Ishikawa (cell line): Measurements from ENCODE around the gene GMDS.

Experiments used
- CEBPB ChIP-seq: IDR thresholded peaks from 2 replicates; pipeline ENCODE4 v1.6.1; 2012
- CREB1 ChIP-seq: IDR thresholded peaks from 2 replicates; pipeline ENCODE4 v1.6.1; 2012; ENCODE audit warnings: low read depth
- EP300 ChIP-seq: IDR thresholded peaks from 2 replicates; pipeline ENCODE4 v1.6.1; 2012; ENCODE audit warnings: borderline replicate concordance
- FOXM1 ChIP-seq: IDR thresholded peaks from 2 replicates; pipeline ENCODE4 v1.6.1; 2012; ENCODE audit warnings: low read depth, borderline replicate concordance
- MAX ChIP-seq: IDR thresholded peaks from 2 replicates; pipeline ENCODE4 v1.6.1; 2012
- NFIC ChIP-seq: IDR thresholded peaks from 2 replicates; pipeline ENCODE4 v1.6.1; 2012
- RAD21 ChIP-seq: IDR thresholded peaks from 2 replicates; pipeline ENCODE4 v1.6.1; 2012; ENCODE audit warnings: low read depth
- REST ChIP-seq: IDR thresholded peaks from 2 replicates; pipeline ENCODE4 v1.6.1; 2012; ENCODE audit warnings: low read depth, mild to moderate bottlenecking
- TAF1 ChIP-seq: IDR thresholded peaks from 2 replicates; pipeline ENCODE4 v1.6.1; 2012; ENCODE audit warnings: low read depth, mild to moderate bottlenecking
- TCF12 ChIP-seq: IDR thresholded peaks from 2 replicates; pipeline ENCODE4 v1.6.1; 2012; ENCODE audit warnings: low read depth
- USF1 ChIP-seq: IDR thresholded peaks from 2 replicates; pipeline ENCODE4 v1.6.1; 2012
- YY1 ChIP-seq: IDR thresholded peaks from 2 replicates; pipeline ENCODE4 v1.6.1; 2012; ENCODE audit warnings: low read depth
- ZBTB7A ChIP-seq: IDR thresholded peaks from 2 replicates; pipeline ENCODE4 v1.6.1; 2012; ENCODE audit warnings: low read depth

GRCh38 chr6:2204272-2204671 is 41.1 kb downstream of the GMDS start:
- TF ChIP-seq YY1 (no peak), ZBTB7A (no peak), MAX (no peak), NFIC (no peak), RAD21 (no peak), EP300 (no peak), USF1 (no peak), CEBPB (no peak), REST (no peak), TCF12 (no peak), TAF1 (no peak), CREB1 (no peak), FOXM1 (no peak)
